ENCODE data around the gene CHD2.

The CHD2 gene

GRCh38 chr15:92959219-92959618 is 59.1 kb downstream of the CHD2 start:
- no peak for DNase-seq (ENCODE audit: low read depth in 2 of 2)

GRCh38 chr15:92960996-92961681 is 61.0 kb downstream of the CHD2 start:
- no peak for DNase-seq (ENCODE audit: low read depth in 2 of 2)

GRCh38 chr15:92962914-92963313 is 62.8 kb downstream of the CHD2 start:
- DNase-seq (ENCODE audit: low read depth in 2 of 2) = no peak

GRCh38 chr15:92963794-92964193 is 63.7 kb downstream of the CHD2 start:
- DNase-seq (ENCODE audit: low read depth in 2 of 2) = no peak

- no peak for DNase-seq (ENCODE audit: low read depth in 2 of 2)
These were observed 69.0 kb downstream of the CHD2 start for GRCh38 chr15:92968926-92969651.

GRCh38 chr15:92970656-92971055 is 70.5 kb downstream of the CHD2 start:
- DNase-seq (ENCODE audit: low read depth in 2 of 2) = no peak

DNA sequence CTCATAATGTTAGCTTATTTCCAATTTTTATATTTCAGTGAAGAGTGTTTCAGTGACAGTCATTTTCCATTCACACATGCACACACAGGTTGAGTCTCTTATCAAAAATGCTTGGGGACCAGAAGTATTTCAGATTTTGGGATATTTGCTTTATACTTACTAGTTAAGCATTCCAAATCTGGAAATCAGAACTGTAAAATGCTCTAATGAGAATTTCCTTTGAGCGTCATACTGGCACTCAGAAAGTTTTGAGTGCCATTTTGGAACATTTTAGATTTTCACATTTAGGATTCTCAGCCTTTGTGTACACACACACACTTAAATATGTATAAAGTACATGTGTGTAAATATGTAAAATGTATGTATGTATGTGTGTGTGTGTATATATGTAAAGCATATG is 71.0 kb downstream of the CHD2 start:
- DNase-seq (ENCODE audit: low read depth in 2 of 2) = no peak

DNA sequence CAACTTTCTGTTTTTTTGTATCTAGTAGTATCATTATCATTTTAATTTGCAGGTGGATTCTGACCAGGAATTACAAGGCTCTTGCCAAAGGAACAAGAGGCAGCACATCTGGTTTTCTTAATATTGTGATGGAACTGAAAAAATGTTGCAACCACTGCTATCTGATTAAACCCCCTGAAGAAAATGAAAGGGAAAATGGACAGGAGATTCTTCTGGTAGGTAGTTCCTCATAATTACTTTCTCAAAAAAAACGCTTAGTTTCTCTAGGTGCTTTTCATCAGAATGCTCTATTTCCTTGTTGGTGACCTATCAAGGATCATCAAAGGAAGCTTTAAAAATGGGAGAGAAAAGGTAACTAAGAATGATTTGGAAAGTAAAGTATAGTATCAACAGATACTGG is 71.6 kb downstream of the CHD2 start:
- DNase-seq (ENCODE audit: low read depth in 2 of 2) = no peak

DNA sequence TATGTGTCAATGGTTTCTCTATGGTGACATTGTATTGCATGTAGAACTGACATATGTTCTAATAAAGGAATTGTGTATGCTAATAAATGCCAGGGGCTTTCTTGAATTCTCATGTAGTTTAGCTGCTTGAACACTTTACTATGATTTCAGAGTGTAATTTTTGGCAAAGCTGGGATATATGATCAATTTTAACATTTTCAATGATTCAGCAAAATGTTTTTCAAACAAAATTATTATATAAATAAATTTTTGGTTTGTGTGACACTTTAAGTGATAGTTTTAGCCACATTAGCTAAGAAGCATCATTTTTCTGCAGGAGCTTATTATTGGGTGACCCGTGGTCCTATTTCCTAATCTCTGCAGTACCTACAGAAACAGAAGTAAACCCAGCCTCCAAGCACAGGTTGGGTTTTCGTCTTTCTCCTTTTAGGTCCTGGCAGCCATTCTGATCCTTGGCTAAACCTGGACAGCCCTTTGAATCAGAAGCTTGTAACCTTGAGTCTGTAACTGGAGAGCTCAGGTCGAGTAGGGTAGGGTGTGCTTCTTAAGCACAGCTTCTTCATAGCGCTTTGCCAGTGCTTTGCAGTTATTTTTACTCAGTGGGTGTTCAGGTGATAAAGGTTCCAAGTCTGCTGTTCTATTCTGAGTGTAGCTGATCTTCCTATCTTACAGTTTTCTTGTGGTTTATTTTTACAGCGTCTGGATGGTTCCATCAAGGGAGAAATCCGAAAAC is 74.2 kb downstream of the CHD2 start:
- DNase-seq (ENCODE audit: low read depth in 2 of 2) = no peak

GRCh38 chr15:92979011-92979701 is 79.0 kb downstream of the CHD2 start:
- DNase-seq (ENCODE audit: low read depth in 2 of 2) = no peak

DNA sequence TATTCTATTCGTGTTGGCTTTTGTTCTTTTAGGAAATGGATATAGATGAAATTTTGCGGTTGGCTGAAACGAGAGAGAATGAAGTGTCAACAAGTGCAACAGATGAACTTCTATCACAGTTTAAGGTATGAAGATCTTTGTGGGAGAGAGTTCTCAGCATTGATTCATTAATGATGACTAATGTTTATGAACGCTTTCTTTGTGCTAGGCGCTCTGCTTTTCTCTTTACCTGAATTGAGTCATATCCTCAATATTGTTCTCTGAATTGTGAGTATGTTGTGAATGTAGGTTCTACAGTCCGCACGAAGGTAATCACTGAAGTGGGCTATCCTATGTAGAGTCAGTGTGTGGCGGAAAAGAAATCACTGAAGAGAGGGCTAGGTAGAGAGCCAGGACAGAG is 81.2 kb downstream of the CHD2 start:
- no peak for DNase-seq (ENCODE audit: low read depth in 2 of 2)

- DNase-seq (ENCODE audit: low read depth in 2 of 2) = no peak
These were observed 84.0 kb downstream of the CHD2 start for GRCh38 chr15:92984161-92984560.

DNA sequence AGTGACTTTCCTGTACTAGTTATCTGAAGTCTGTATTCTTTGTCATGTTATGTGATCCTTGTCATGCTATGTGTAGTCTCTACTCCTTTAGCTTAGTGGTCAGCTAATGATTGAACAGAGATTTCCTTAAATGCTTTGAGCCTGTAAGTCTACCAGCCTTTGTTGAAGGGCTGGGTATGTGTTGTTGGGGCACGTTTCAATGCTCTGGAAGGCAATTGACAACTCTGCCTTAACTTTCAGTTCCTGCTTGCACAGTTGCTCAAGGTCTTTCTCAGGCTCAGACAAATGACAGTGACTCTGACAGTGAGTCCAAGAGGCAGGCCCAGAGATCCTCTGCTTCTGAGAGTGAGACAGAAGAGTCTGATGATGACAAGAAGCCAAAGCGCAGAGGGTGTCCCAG is 89.3 kb downstream of the CHD2 start:
- DNase-seq (ENCODE audit: low read depth in 2 of 2) = no peak

- no peak for DNase-seq (ENCODE audit: low read depth in 2 of 2)
These were observed 89.9 kb downstream of the CHD2 start for GRCh38 chr15:92990031-92990430.

DNA sequence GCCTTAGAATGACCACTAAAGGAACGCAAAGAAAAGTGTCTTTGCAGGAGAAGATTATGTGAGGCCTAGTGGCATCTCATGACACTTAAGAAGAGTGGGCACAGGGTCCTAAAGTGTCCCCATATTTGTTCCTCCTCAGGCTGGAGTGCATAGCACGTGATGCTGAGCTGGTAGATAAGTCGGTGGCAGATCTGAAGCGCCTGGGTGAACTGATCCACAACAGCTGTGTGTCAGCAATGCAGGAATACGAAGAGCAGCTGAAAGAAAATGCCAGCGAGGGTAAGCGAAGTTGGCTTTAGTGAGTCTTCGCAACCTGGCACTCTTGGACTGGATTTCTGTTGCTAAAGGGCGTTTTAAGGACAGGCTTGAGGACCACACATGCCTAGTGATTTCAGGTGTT is 92.6 kb downstream of the CHD2 start:
- DNase-seq (ENCODE audit: low read depth in 2 of 2) = no peak

- no peak for DNase-seq (ENCODE audit: low read depth in 2 of 2)
These were observed 97.7 kb downstream of the CHD2 start for GRCh38 chr15:92997821-92998220.

GRCh38 chr15:93001156-93001555 is 101.0 kb downstream of the CHD2 start:
- no peak for DNase-seq (ENCODE audit: low read depth in 2 of 2)

DNA sequence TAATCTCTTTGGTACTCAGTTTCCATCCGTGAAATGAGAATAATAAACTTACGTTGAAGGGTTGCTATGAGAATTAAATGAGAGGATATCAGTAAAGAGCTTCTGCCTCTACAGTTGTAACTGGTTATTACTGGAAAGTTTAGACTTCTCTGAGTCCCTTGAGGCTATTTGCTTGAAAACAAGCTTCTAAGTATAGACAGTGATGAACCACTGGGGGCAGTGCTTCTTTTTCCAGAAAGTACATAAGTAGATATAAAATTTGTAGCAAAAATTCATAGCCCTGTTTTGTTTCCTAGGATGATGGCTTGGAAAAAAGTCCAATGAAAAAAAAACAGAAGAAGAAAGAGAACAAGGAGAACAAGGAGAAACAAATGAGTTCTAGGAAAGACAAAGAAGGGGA is 101.8 kb downstream of the CHD2 start:
- no peak for DNase-seq (ENCODE audit: low read depth in 2 of 2)

- no peak for DNase-seq (ENCODE audit: low read depth in 2 of 2)
These were observed 105.0 kb downstream of the CHD2 start for GRCh38 chr15:93005133-93005532.

GRCh38 chr15:93007994-93008393 is 107.9 kb downstream of the CHD2 start:
- DNase-seq (ENCODE audit: low read depth in 2 of 2) = no peak

- DNase-seq (ENCODE audit: low read depth in 2 of 2) = no peak
These were observed 112.7 kb downstream of the CHD2 start for GRCh38 chr15:93012786-93013185.

- DNase-seq (ENCODE audit: low read depth in 2 of 2) = no peak
These were observed 117.4 kb downstream of the CHD2 start for GRCh38 chr15:93017526-93017925.
